ENCODE measurements around the gene TARS2.

GRCh38 chr1:150537732-150538684 is 50.8 kb downstream of the TARS2 start:
- no peak for TF ChIP-seq POLR2A (IDR thresholded peaks at IDR 0.05; ENCODE audit: low read depth, low read length)
- TF ChIP-seq, protein P1, sequence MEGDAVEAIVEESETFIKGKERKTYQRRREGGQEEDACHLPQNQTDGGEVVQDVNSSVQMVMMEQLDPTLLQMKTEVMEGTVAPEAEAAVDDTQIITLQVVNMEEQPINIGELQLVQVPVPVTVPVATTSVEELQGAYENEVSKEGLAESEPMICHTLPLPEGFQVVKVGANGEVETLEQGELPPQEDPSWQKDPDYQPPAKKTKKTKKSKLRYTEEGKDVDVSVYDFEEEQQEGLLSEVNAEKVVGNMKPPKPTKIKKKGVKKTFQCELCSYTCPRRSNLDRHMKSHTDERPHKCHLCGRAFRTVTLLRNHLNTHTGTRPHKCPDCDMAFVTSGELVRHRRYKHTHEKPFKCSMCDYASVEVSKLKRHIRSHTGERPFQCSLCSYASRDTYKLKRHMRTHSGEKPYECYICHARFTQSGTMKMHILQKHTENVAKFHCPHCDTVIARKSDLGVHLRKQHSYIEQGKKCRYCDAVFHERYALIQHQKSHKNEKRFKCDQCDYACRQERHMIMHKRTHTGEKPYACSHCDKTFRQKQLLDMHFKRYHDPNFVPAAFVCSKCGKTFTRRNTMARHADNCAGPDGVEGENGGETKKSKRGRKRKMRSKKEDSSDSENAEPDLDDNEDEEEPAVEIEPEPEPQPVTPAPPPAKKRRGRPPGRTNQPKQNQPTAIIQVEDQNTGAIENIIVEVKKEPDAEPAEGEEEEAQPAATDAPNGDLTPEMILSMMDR (conservative IDR thresholded peaks at IDR 0.05; ENCODE audit: low read depth, low read length), result no peak

All from IMR-90 (cell line).